Rectal smooth muscle tissue (tissue), 1 donor: ENCODE data around the gene POLR1A.

Source experiments
- H3K27ac ChIP-seq: one replicate; pipeline ENCODE4 v1.7.0; 2013; ENCODE audit warnings: low read depth, low read length, inconsistent platforms
- H3K27me3 ChIP-seq: one replicate; pipeline ENCODE4 v1.7.0; 2013; ENCODE audit warnings: low read length; ENCODE audit not compliant: control insufficient read depth, insufficient read depth
- H3K36me3 ChIP-seq: one replicate; pipeline ENCODE4 v1.7.0; 2013; ENCODE audit warnings: low read length; ENCODE audit not compliant: control insufficient read depth, insufficient read depth
- H3K4me1 ChIP-seq: one replicate; pipeline ENCODE4 v1.7.0; 2013; ENCODE audit warnings: low read length; ENCODE audit not compliant: control insufficient read depth, insufficient read depth
- H3K4me3 ChIP-seq: one replicate; pipeline ENCODE4 v1.7.0; 2013; ENCODE audit warnings: low read length
- H3K9ac ChIP-seq: one replicate; pipeline ENCODE4 v1.7.0; 2013; ENCODE audit warnings: low read length

The POLR1A gene

GRCh38 chr2:86017901-86018896 lies 87.5 kb downstream of the POLR1A start:
- no peaks in the 10 kb centered on the region for H3K4me1 ChIP-seq
- H3K27me3 ChIP-seq, result no peaks in the 10 kb centered on the region
- no peak overlapping the region for H3K27ac ChIP-seq
- H3K4me3 ChIP-seq, result no peak overlapping the region
- no peak overlapping the region for H3K9ac ChIP-seq
- H3K36me3 ChIP-seq, result no peaks in the 10 kb centered on the region

- H3K4me3 ChIP-seq, result no peak overlapping the region
- no peaks in the 10 kb centered on the region for H3K27me3 ChIP-seq
- no peak overlapping the region for H3K27ac ChIP-seq
Observed at GRCh38 chr2:86016581-86016980, 89.1 kb downstream of the POLR1A start.

GRCh38 chr2:86015699-86016098 lies 90.0 kb downstream of the POLR1A start:
- no peak overlapping the region for H3K27ac ChIP-seq
- H3K36me3 ChIP-seq, result no peaks in the 10 kb centered on the region
- no peak overlapping the region for H3K9ac ChIP-seq
- H3K27me3 ChIP-seq, result no peaks in the 10 kb centered on the region
- H3K4me1 ChIP-seq, result no peaks in the 10 kb centered on the region
- no peak overlapping the region for H3K4me3 ChIP-seq

More at GRCh38 chr2:86016581-86016980, 89.1 kb downstream of the POLR1A start:
- Histone ChIP-seq H3K4me1 (no peaks in the 10 kb centered on the region), H3K36me3 (no peaks in the 10 kb centered on the region), H3K9ac (no peak overlapping the region)

GRCh38 chr2:86015006-86015405 lies 90.7 kb downstream of the POLR1A start:
- H3K4me1 ChIP-seq, result no peaks in the 10 kb centered on the region
- H3K27me3 ChIP-seq, result no peaks in the 10 kb centered on the region
- no peak overlapping the region for H3K4me3 ChIP-seq
- H3K27ac ChIP-seq, result no peak overlapping the region
- no peak overlapping the region for H3K9ac ChIP-seq
- H3K36me3 ChIP-seq, result no peaks in the 10 kb centered on the region

GRCh38 chr2:86014493-86014892 lies 91.2 kb downstream of the POLR1A start:
- no peak overlapping the region for H3K4me3 ChIP-seq
- H3K36me3 ChIP-seq, result no peaks in the 10 kb centered on the region
- H3K9ac ChIP-seq, result no peak overlapping the region
- H3K27me3 ChIP-seq, result no peaks in the 10 kb centered on the region
- no peaks in the 10 kb centered on the region for H3K4me1 ChIP-seq
- no peak overlapping the region for H3K27ac ChIP-seq

GRCh38 chr2:86012007-86012712 lies 93.5 kb downstream of the POLR1A start:
- no peak overlapping the region for H3K4me3 ChIP-seq
- no peaks in the 10 kb centered on the region for H3K4me1 ChIP-seq
- H3K9ac ChIP-seq, result no peak overlapping the region
- H3K27me3 ChIP-seq, result no peaks in the 10 kb centered on the region
- H3K27ac ChIP-seq, result no peak overlapping the region
- no peaks in the 10 kb centered on the region for H3K36me3 ChIP-seq

GRCh38 chr2:86011449-86011941 lies 94.2 kb downstream of the POLR1A start:
- Histone ChIP-seq H3K4me1 (no peaks in the 10 kb centered on the region), H3K4me3 (no peak overlapping the region), H3K36me3 (no peaks in the 10 kb centered on the region), H3K27ac (no peak overlapping the region), H3K9ac (no peak overlapping the region), H3K27me3 (no peaks in the 10 kb centered on the region)

GRCh38 chr2:86010083-86010482 lies 95.6 kb downstream of the POLR1A start:
- Histone ChIP-seq H3K27me3 (no peaks in the 10 kb centered on the region), H3K27ac (no peak overlapping the region), H3K9ac (no peak overlapping the region), H3K36me3 (no peaks in the 10 kb centered on the region), H3K4me1 (no peaks in the 10 kb centered on the region), H3K4me3 (no peak overlapping the region)

- Histone ChIP-seq H3K27ac (no peak overlapping the region), H3K36me3 (no peaks in the 10 kb centered on the region), H3K4me3 (no peak overlapping the region), H3K9ac (no peak overlapping the region), H3K27me3 (no peaks in the 10 kb centered on the region), H3K4me1 (no peaks in the 10 kb centered on the region)
Observed at GRCh38 chr2:86006524-86006923, 99.2 kb downstream of the POLR1A start.

- Histone ChIP-seq H3K9ac (no peak overlapping the region), H3K27me3 (no peaks in the 10 kb centered on the region), H3K4me3 (no peak overlapping the region), H3K27ac (no peak overlapping the region), H3K36me3 (no peaks in the 10 kb centered on the region), H3K4me1 (peaks cover under 1% of the 10 kb centered on the region)
Observed at GRCh38 chr2:86003967-86004366, 101.7 kb downstream of the POLR1A start.

- no peak overlapping the region for H3K4me3 ChIP-seq
- H3K27me3 ChIP-seq, result no peaks in the 10 kb centered on the region
- H3K27ac ChIP-seq, result no peak overlapping the region
- no peaks in the 10 kb centered on the region for H3K36me3 ChIP-seq
- no peak overlapping the region for H3K9ac ChIP-seq
- H3K4me1 ChIP-seq, result peaks cover 8% of the 10 kb centered on the region
Observed at GRCh38 chr2:86003104-86003503, 102.6 kb downstream of the POLR1A start.

- no peaks in the 10 kb centered on the region for H3K36me3 ChIP-seq
- H3K27me3 ChIP-seq, result no peaks in the 10 kb centered on the region
- H3K9ac ChIP-seq, result no peak overlapping the region
- peaks cover 16% of the 10 kb centered on the region for H3K4me1 ChIP-seq
- H3K27ac ChIP-seq, result no peak overlapping the region
- H3K4me3 ChIP-seq, result no peak overlapping the region
Observed at GRCh38 chr2:86002375-86002774, 103.3 kb downstream of the POLR1A start.
